ENCODE data around the gene HORMAD2.

The HORMAD2 gene

DNA sequence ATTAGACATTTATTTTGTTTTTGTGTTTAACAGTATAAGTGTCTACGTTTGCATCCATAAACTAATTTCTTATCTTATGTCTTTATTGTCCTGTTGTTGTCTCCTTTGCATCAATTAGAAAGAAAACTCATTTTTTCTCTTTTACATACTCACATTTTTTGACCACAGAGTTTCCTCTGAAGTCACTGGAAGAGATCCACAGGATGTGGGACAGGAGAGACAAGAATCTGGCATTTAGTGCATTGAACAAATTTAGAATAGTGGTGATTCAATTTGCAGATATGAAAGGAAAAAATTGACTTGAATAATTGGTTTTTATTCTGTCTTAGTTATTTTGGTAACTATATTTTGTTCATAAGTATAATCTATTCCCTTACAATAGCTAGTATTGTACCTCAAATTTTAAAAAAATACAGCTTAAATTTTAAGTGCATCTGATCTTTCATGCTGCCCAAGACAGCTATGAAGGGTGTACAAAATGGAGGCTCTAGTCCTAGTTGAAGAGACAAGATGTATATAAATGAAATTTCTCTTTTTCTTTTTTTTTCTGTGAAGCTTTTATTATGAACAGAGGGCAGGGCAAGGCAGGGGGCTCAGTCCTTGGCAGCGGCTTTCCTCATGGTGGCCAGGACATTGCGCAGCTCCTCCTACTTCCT, 24.4 kb downstream of the HORMAD2 start:
- TF ChIP-seq TAF1 (IDR thresholded peaks at IDR 0.05; ENCODE audit: borderline replicate concordance, insufficient read depth, low read length) (no peak), SIN3A (IDR thresholded peaks at IDR 0.05; ENCODE audit: borderline replicate concordance, insufficient read depth, low read length) (no peak), POLR2AphosphoS5 (IDR thresholded peaks at IDR 0.05; ENCODE audit: low read depth, low read length) (no peak), FOXP2 (optimal IDR thresholded peaks at IDR 0.05; ENCODE audit: borderline replicate concordance, extremely low read depth, extremely low read length, insufficient read depth) (no peak)
- TF ChIP-seq, protein P1, sequence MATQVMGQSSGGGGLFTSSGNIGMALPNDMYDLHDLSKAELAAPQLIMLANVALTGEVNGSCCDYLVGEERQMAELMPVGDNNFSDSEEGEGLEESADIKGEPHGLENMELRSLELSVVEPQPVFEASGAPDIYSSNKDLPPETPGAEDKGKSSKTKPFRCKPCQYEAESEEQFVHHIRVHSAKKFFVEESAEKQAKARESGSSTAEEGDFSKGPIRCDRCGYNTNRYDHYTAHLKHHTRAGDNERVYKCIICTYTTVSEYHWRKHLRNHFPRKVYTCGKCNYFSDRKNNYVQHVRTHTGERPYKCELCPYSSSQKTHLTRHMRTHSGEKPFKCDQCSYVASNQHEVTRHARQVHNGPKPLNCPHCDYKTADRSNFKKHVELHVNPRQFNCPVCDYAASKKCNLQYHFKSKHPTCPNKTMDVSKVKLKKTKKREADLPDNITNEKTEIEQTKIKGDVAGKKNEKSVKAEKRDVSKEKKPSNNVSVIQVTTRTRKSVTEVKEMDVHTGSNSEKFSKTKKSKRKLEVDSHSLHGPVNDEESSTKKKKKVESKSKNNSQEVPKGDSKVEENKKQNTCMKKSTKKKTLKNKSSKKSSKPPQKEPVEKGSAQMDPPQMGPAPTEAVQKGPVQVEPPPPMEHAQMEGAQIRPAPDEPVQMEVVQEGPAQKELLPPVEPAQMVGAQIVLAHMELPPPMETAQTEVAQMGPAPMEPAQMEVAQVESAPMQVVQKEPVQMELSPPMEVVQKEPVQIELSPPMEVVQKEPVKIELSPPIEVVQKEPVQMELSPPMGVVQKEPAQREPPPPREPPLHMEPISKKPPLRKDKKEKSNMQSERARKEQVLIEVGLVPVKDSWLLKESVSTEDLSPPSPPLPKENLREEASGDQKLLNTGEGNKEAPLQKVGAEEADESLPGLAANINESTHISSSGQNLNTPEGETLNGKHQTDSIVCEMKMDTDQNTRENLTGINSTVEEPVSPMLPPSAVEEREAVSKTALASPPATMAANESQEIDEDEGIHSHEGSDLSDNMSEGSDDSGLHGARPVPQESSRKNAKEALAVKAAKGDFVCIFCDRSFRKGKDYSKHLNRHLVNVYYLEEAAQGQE (IDR thresholded peaks at IDR 0.05; ENCODE audit: insufficient read depth in 1 of 2, low read depth in 2 of 2, low read length in 2 of 2), result no peak

DNA sequence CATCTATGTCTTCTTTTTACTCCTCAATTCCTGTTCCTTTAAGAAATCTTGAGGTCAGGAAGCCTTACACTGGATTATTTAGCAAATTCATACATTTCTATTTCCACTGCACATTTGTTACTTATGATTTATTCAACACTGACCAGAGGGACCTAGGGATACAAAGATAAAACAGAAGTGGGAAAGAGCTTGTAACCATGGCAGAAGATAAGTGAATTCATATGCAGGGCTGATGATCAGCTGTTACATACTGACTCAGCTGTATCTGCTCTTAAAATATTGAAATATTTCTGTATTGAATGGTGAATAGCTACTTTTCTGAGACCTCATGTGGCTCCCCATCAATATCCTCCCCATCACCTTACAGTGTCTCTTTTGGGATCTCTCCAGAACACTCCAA, 25.2 kb downstream of the HORMAD2 start:
- no peak for TF ChIP-seq POLR2AphosphoS5 (IDR thresholded peaks at IDR 0.05; ENCODE audit: low read depth, low read length)
- TF ChIP-seq FOXP2 (optimal IDR thresholded peaks at IDR 0.05; ENCODE audit: borderline replicate concordance, extremely low read depth, extremely low read length, insufficient read depth), result no peak
- TF ChIP-seq, protein P1 (IDR thresholded peaks at IDR 0.05; ENCODE audit: insufficient read depth in 1 of 2, low read depth in 2 of 2, low read length in 2 of 2), result no peak
- no peak for TF ChIP-seq SIN3A (IDR thresholded peaks at IDR 0.05; ENCODE audit: borderline replicate concordance, insufficient read depth, low read length)
- no peak for TF ChIP-seq TAF1 (IDR thresholded peaks at IDR 0.05; ENCODE audit: borderline replicate concordance, insufficient read depth, low read length)

- TF ChIP-seq, protein P1 (IDR thresholded peaks at IDR 0.05; ENCODE audit: insufficient read depth in 1 of 2, low read depth in 2 of 2, low read length in 2 of 2), result no peak
- TF ChIP-seq TAF1 (IDR thresholded peaks at IDR 0.05; ENCODE audit: borderline replicate concordance, insufficient read depth, low read length) (no peak), SIN3A (IDR thresholded peaks at IDR 0.05; ENCODE audit: borderline replicate concordance, insufficient read depth, low read length) (no peak)
Measured at GRCh38 chr22:30113494-30113893, 33.2 kb downstream of the HORMAD2 start.

- TF ChIP-seq POLR2AphosphoS5 (IDR thresholded peaks at IDR 0.05; ENCODE audit: low read depth, low read length) (no peak), TAF1 (IDR thresholded peaks at IDR 0.05; ENCODE audit: borderline replicate concordance, insufficient read depth, low read length) (no peak), FOXP2 (optimal IDR thresholded peaks at IDR 0.05; ENCODE audit: borderline replicate concordance, extremely low read depth, extremely low read length, insufficient read depth) (no peak), SIN3A (IDR thresholded peaks at IDR 0.05; ENCODE audit: borderline replicate concordance, insufficient read depth, low read length) (no peak)
- TF ChIP-seq, protein P1 (IDR thresholded peaks at IDR 0.05; ENCODE audit: insufficient read depth in 1 of 2, low read depth in 2 of 2, low read length in 2 of 2), result no peak
Measured at GRCh38 chr22:30114361-30114760, 34.1 kb downstream of the HORMAD2 start.

DNA sequence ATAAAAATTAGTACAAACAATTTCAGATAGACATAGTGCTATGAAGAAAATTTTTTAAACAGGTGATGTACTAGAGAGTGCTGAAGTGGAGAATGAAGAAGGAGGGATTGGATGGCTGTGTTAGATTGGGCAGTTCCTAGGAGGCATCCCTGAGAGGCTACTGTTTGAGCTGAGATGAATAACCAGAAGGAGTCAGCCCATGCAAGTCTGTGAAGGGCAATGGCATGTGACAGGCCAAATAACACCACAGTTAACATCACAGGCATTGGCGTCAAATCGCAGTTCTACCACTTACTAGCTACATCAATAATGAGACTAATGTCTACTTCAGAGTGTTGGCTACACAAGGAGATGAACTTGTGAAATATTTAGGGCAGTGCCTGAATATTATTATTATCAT, 35.4 kb downstream of the HORMAD2 start:
- TF ChIP-seq SIN3A (IDR thresholded peaks at IDR 0.05; ENCODE audit: borderline replicate concordance, insufficient read depth, low read length) (no peak), POLR2AphosphoS5 (IDR thresholded peaks at IDR 0.05; ENCODE audit: low read depth, low read length) (no peak), TAF1 (IDR thresholded peaks at IDR 0.05; ENCODE audit: borderline replicate concordance, insufficient read depth, low read length) (no peak), FOXP2 (optimal IDR thresholded peaks at IDR 0.05; ENCODE audit: borderline replicate concordance, extremely low read depth, extremely low read length, insufficient read depth) (no peak)
- TF ChIP-seq, protein P1 (IDR thresholded peaks at IDR 0.05; ENCODE audit: insufficient read depth in 1 of 2, low read depth in 2 of 2, low read length in 2 of 2), result no peak

Data from PFSK-1 (cell line).